H1 (cell line): Measurements from ENCODE around the gene DNAAF8. TPM values are rescaled to one million over a fixed set of nuclear protein-coding genes. Genes with fewer than 3 reads are reported as not detected.

Source experiments
- BACH1 ChIP-seq: IDR thresholded peaks from 2 replicates; pipeline ENCODE4 v1.6.1; 2012; ENCODE audit warnings: low read length, improper control_type of control experiment
- BRCA1 ChIP-seq: IDR thresholded peaks from 2 replicates; pipeline ENCODE4 v1.6.1; 2012; ENCODE audit warnings: low read depth, low read length, improper control_type of control experiment
- EGR1 ChIP-seq: IDR thresholded peaks from 2 replicates; pipeline ENCODE4 v1.6.1; 2011; ENCODE audit warnings: low read depth, low read length, borderline replicate concordance
- polyA plus RNA-seq, 7 experiments: library from polyadenylated mRNA; depleted of rRNA in 3 of 7; stranded (reverse) in 5 of 7; unstranded in 2 of 7; fragments of >200 nt in 5 of 7; fragments of 200-250 nt in 2 of 7; gene quantifications; 1 replicate in 5 of 7; 2 replicates in 1 of 7; 4 replicates in 1 of 7; pipeline versions ENCODE4 v1.2.1 to v1.2.3, GENCODE V29; 2011 to 2013; ENCODE audit warnings: missing spikeins in 2 of 7, mixed read lengths in 2 of 7
- total RNA-seq: library from RNA; stranded (reverse); fragmentation: NEBNext Ultra II Directional; extraction: Animal tissue kit (Norgen Biotek cat#: 25700); gene quantifications from 2 replicates; pipeline ENCODE4 v1.2.1, GENCODE V29; 2021

Gene DNAAF8
- total and polyA plus RNA-seq, 2 of the 8 experiments (the other 6 are each of a cell fraction or from before 2014, with no cell fraction given): 0.39 TPM; not detected in 1

- TF ChIP-seq BACH1: no peak
- no peak for TF ChIP-seq EGR1
- TF ChIP-seq BRCA1: no peak
Observed at GRCh38 chr16:4697848-4698291, 36.5 kb upstream of the DNAAF8 start (continued).
